Stimulated activated CD4-positive, alpha-beta T cell treated with anti-CD3 and anti-CD28 coated beads, Interleukin-12 subunit alpha, Interleukin-12 subunit beta, amount 100 ng/mL, for 48 hours (primary cell): ENCODE measurements around the gene DESI1.
"Not testable (repeated sequence)": the region's sequence is repeated elsewhere in the genome, so short reads cannot be mapped to it uniquely, and the experiment has no call there.

Source experiments
- DNase-seq, 3 donors: peaks; one replicate each; pipeline ENCODE4 v3.0.0-alpha.2; 2020; ENCODE audit warnings: low read depth in 2 of 3, low spot score in 1 of 3

DESI1 gene

DNA sequence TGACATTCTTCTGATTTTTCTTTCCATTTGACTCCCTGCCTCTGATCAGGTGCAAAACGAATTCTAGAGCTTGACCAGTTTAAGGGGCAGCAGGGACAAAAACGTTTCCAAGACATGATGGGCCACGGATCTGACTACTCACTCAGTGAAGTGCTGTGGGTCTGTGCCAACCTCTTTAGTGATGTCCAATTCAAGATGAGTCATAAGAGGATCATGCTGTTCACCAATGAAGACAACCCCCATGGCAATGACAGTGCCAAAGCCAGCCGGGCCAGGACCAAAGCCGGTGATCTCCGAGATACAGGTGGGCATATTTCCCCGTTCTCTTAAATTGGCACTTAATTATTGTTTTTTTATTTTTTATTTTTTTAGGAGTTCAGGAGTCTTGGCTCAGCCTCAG lies 15.6 kb upstream of the DESI1 start:
- DNase-seq, result no peak

DNA sequence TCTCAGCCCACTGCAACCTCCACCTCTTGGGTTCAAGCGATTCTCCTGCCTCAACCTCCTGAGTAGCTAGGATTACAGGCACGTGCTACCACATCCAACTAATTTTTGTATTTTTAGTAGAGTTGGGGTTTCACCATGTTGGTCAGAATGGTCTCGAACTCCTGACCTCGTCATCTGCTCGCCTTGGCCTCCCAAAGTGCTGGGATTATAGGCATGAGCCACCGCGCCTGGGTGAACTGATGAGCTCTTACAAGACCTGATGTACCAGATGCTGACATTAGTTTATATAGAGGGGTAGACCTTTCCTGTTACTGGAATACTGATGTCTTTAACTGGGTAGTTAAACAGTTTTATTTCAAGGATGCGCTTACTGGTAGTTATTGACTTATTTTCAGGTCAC lies 13.8 kb upstream of the DESI1 start:
- not testable (repeated sequence) for DNase-seq

DNA sequence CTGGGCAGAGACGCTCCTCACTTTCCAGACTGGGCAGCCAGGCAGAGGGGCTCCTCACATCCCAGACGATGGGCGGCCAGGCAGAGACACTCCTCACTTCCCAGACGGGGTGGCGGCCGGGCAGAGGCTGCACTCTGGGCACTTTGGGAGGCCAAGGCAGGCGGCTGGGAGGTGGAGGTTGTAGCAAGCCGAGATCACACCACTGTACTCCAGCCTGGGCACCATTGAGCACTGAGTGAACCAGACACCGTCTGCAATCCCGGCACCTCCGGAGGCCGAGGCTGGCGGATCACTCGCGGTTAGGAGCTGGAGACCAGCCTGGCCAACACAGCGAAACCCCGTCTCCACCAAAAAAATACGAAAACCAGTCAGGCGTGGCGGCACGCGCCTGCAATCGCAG lies 10.8 kb upstream of the DESI1 start:
- not testable (repeated sequence) for DNase-seq

DNA sequence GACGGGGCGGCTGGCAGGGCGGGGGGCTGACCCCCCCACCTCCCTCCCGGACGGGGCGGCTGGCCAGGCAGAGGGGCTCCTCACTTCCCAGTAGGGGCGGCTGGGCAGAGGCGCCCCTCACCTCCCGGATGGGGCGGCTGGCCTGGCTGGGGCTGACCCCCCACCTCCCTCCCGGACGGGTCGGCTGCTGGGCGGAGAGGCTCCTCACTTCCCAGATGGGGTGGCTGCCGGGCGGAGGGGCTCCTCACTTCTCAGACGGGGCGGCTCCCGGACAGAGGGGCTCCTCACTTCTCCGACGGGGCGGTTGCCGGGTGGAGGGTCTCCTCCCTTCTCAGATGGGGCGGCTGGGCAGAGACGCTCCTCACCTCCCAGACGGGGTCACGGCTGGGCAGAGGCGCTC lies 10.3 kb upstream of the DESI1 start:
- not testable (repeated sequence) for DNase-seq

DNA sequence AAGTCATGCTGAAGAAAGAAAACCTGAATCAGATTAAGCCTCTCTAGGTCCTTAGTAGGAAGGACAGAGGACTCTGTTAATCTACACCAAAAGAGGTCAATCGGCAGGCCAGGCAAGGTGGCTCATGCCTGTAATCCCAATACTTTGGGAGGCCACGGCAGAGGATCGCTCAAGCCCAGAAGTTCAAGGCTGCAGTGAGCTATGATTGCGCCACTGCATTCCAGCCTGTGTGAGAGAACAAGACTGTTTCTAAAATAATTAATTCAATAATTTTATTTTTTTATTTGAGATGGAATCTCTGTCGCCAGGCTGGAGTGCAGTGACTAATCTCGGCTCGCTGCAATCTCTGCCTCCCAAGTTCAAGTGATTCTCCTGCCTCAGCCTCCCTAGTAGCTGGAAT lies 4.7 kb upstream of the DESI1 start:
- DNase-seq, result no peak

DNA sequence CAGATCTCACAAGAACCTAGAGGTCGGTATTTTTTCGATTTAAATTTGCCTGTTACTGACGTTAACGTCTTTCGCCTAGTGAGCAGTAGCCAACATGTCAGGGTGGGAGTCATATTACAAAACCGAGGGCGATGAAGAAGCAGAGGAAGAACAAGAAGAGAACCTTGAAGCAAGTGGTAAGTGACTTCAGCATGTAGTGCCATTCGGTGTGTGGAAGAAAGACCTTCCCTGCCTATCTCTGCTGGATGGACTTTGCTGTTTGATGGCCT lies 1.0 kb upstream of the DESI1 start:
- no peak for DNase-seq

DNA sequence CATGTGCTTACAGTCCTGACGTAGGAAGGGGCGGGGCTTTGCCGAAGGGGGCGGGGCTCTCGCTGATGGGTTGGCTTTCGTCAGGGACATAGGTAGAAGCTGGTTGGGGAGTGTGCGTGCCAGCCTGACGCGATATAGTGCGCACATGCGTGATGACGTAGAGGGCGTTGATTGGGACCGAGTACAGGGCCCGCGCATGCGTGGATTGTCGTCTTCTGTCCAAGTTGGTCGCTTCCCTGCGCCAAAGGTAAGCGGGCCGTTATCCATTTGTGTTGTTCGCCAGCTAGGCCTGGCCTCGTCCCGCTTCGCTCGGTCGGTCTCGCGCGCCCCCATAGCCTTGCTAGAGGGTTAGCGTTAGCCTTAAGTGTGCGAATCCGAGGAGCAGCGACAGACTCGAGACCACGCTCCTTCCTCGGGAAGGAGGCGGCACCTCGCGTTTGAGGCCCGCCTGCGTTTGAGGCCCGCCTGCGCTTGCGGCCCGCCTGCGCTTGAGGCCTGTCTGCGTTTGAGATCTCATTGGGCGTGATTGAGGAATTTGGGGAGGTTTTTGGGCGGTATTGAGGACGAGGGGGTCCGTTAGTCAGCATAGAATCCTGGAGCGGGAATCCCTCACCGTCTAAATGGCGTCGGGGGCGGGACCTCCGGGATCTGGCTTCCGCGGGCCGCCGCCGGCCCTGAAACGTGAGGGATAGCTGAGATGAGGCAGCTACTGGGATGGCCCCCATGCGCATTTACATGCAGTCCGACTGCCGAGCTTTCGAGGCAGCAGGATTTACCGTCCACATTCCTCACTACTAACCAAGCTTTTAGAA lies 462 bp upstream of the DESI1 start, which contains the start of gene XRCC6:
XRCC6 (plus strand) TSS at position 197 of the 812 bp plus-strand sequence. CDS start 710 bp downstream, outside the sequence.
- peak; percentile 99 to 100 (median 100) for DNase-seq

DNA sequence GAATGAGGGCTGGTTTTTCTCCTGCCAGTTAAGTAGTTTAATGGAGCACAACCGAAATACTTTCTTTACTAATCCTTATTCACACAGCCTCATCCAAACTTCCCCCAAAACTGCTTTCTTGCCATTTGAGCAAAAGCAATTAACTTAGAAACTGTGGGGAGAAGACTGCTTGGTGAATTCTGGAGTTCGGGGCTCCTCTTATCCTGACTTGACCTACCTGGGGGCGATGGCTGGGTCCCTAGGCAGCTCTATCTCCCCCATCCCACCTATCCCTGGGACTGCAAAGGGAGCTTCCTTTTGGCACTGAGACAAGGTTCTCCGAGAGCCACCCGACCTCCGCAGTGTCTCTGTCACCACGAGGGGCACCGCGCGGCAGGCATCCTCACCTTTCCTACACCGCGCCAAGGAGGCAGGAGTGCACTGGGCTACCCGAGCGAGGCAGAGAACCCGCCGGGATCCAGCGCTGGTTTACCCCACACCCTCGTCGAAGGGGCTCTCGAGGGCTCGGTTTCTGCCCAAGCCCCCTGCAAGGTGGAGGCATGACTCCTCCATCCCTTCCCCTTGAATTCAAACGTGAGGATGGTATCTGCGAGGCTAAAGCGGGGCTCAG lies 759 bp downstream of the DESI1 start:
- DNase-seq, result peak; percentile 27 to 33 (median 32)

DNA sequence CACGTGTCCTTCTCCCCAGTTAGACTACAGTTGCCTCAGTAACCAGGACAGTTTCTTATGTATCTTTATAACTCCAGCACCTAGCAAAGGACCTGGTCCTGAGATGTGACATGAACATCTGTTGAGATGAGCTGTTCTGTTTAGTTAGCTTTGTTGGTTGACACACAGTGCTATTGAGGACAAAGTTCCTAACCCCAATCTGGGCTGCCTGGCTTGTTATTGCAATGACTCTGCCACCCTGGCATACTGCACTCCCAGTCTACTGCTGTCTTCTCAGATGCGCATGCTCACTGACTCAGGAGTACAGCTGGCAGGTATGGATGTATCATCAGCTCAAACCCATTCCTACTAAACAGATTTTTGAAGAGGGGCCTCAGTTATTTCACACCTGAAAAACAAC lies 7.4 kb downstream of the DESI1 start:
- DNase-seq, result no peak

DNA sequence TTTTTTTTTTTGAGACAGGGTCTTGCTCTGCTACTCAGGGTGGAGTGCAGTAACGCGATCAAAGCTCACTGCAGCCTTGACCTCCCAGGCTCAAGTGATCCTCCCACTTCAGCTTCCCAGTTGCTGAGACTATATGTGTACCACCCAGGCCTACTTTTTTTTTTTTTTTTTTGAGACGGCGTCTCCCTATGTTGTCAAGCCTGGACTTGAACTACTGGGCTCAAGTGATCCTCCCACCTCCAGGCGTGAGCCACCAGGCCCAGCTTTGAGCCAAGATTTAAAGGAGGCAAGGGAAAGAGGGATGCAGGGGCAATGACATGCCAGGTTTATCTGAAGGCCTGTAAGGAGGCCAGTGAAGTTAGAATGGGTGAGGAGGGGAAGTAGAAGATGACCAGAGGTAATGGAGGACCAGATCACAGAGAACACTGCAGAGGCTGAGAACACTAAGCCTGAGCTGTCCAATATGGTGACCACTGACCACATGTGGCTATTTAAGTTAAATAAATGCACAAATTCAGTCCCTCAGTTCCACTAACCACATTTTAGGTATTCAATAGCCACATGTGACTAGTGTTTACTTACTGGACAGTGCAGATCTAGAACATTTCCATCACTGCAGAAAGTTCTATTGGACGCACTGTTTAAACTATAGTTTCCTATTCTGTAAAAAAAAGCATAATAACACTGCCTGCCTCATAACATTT lies 8.1 kb downstream of the DESI1 start:
- no peak for DNase-seq

DNA sequence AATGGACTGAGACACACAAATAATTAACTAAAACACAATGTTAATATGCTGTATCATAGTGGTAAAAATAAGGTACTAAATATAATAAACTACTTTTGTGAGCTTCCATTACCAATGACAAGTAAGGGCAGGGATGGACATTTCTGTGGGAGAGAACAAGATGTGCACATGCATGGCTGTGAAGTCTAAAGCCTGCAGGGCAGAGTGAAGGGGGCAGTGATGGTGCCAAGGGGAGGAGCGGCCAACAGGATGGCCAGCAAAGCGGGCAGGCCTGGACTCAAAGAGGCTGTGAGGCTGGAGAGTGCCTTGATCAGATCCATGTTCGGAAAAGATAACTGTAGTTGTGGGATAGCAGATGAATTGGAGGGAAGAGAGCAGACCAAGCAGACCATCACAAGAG lies 12.5 kb downstream of the DESI1 start:
- no peak for DNase-seq

DNA sequence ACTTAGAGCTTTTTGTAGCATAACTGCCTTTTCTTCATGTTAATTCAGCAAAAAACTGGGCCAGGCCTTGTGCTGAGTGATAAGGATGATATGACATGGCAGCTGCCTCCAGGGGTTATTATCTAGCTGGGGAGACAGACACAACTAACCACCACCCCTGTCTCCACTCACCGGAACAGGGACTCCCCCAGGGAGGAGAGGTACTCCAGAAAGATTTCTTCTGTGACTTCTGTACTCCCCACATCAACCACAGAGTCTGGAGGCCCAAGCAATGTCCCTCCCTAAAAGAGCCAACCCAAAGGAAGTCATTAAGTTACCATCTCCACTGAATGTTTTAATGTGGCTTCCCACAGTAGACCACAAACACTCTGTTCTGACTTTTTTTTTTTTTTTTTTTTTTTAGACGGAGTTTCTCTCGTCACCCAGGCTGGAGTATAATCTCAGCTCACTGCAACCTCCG lies 16.9 kb downstream of the DESI1 start:
- DNase-seq, result peak; percentile 47 to 61 (median 61)

DNA sequence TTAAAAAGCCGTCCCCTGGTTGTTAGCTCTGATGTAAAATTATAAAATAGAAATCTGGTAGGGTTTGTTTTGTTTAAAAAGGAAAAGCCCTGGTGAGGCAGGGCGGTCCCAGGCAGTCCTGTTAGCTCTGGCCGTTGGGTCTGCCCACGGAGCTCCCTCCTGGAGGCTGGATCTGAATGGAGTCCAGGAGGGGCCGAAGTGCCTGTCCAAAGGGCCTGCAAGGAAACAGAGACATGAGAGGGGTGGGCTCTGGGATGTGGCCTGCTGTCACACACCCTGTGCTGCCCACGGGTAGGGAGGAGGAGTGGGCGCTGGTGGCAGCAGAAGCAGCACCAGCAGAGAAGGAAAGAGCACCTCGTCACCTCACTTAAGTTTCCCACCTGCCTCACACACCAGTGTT lies 19.9 kb downstream of the DESI1 start:
- DNase-seq, result no peak

DNA sequence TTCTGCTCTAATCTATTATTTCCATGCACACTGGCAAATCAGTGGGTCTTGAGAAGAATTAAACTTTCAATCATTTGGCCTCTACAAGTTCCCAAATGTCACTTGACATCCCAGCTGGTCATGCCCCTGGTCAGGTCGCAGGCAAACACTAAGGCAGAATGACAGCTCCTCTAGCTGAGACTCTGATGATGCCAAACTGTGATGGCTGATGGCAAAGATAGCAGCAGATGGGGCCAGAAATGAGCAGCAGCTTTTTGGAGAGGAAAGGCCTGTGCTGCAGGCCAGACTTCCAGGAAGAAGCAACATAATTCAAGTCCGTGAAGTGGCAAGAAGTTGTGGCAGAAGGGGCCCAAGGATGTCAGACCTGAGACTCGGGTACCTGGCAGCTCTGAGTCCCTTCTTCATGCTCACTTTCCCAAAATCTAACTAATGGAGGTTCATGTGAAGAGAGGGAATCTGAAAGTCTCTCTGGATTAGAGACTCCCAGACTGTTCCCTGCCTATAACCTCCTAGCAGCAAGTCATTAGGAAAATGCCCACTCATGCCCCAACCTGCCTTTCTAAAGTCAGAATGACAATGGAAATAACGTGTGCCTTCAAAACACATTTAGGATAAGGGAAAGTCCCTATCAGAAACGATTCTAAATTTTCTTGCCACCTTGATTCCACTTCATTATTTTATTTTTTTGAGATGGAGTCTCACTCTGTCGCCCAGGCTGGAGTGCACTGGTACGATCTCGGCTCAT lies 21.8 kb downstream of the DESI1 start:
- DNase-seq, result no peak

DNA sequence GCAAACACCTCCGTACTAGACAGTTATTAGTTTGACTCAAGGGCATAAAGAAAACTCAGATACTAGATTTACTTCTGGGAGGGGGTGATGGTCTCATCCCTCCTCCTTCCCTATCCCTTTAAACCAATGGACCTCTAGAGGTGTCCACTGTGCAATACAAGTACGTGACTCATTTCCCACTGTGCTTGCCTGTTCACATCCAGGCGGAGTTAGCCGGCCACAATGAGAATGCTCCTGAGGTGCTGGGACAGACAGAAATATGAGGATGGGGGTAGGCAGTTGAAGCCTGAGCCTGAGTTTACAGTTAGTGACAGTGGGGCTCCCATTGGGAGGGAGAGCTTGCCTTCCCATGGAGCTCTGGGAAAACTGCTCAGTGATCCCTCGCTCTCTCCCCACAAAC lies 22.8 kb downstream of the DESI1 start:
- DNase-seq, result no peak

DNA sequence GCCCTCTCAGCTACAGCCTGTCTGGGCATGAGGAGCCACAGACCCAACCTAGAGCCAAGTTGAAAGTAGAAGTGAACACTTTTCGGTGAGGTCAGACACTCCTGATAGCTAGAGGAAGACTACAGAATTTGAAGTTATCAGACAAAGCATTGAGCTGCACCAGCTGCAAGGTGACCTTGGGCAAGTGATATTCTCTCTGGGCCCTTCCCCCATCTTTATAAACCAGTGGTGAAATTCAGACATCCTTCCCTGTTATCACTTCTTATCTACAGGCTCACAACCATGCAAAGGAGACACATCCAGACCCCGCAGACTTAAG lies 23.2 kb downstream of the DESI1 start:
- no peak for DNase-seq

DNA sequence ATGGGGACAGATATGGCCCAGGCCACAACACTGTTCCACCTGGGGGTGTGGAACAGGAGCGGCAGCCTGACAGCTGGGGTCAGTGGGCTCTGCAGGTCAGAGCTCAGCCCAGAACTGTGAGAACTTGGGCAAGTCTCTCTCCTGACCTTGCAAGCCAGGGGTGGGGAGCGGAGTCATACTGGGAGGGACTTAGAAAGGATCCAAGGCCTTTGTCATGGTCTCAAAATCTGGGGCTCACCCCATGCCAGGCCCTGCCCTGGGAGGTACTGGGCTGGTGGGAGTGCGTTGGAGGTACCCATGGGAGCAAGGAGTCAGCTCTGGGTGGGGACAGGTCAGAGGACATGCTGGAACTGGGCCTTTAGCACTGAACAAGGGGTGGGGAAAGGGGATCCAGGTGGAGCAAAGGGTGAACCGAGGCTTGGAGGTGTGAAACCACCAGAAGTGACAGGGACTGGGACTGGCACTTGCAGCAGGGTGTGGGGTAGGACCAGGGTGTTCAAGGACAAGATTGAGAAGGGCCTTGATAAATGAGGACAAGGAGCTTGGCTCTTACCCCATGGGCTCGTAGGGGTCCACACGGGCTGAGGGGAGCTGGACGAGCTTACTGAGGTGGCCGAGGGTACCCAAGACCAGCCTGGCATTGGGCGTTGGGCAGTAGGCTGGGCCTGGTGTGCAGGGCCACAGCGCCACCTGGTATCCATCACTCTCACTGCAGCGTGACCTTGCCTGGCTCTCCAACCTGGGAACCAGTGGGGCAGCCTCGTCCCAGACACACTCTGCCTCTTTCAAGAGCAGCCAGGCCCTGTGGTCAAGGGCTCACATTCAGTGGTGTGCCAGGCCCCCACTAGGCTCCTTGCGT lies 23.8 kb downstream of the DESI1 start:
- DNase-seq, result no peak

DNA sequence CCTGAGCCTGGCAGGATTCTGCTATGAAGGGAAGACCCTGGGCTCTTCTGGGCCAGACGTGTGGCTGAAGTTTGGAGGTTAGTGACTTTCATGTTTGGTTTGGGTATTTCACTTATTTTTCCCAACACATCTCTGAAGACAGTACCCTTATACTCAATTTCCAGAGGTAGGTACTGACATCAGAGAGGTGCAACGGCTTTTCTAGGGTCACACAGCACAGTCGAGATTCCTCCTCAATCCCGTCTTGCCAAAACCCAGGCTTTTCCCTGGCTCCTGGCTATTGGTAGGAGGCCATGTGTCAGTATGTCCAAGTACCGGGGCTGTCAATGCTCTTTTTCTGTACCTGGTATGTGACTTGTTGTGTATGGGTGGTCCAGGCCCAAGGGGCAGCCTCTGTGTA lies 25.1 kb downstream of the DESI1 start:
- DNase-seq, result no peak

DNA sequence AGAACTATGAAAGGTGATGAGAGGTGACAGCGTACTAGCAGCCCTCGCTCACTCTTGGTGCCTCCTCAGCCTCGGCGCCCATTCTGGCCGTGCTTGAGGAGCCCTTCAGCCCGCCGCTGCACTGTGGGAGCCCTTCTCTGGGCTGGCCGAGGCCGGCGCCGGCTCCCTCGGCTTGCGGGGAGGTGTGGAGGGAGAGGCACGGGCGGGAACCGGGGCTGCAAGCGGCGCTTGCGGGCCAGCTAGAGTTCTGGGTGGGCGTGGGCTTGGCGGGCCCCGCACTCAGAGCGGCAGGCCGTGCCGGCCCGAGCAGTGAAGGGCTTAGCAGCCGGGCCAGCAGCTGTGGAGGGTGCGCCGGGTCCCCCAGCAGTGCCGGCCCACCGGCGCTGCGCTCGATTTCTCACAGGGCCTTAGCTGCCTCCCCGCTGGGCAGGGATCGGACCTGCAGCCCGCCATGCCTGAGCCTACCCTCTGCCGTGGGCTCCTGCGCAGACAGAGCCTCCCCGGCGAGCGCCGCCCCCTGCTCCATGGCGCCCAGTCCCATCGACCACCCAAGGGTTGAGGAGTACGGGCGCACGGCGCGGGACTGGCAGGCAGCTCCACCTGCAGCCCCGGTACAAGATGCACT lies 27.4 kb downstream of the DESI1 start:
- DNase-seq, result not testable (repeated sequence)
